Mucosa of stomach (tissue), 1 donor: ENCODE data around the gene SPX.

Experiments
- H3K27me3 ChIP-seq: one replicate; pipeline ENCODE4 v1.7.0; 2013; ENCODE audit warnings: mild to moderate bottlenecking, low read length; ENCODE audit not compliant: control insufficient read depth, insufficient read depth
- H3K36me3 ChIP-seq: one replicate; pipeline ENCODE4 v1.7.0; 2013; ENCODE audit warnings: low read length; ENCODE audit not compliant: control insufficient read depth, insufficient read depth
- H3K4me1 ChIP-seq: one replicate; pipeline ENCODE4 v1.7.0; 2013; ENCODE audit warnings: mild to moderate bottlenecking, low read length; ENCODE audit not compliant: control insufficient read depth, insufficient read depth
- H3K4me3 ChIP-seq: one replicate; pipeline ENCODE4 v1.7.0; 2013; ENCODE audit warnings: low read length
- H3K9ac ChIP-seq: one replicate; pipeline ENCODE4 v1.7.0; 2013; ENCODE audit warnings: mild to moderate bottlenecking, low read length, moderate library complexity
- H3K9me3 ChIP-seq: one replicate; pipeline ENCODE4 v1.7.0; 2013; ENCODE audit warnings: mild to moderate bottlenecking, low read length, moderate library complexity; ENCODE audit not compliant: control insufficient read depth
- donor health status: Pancreatic carcinoma.

SPX gene

DNA sequence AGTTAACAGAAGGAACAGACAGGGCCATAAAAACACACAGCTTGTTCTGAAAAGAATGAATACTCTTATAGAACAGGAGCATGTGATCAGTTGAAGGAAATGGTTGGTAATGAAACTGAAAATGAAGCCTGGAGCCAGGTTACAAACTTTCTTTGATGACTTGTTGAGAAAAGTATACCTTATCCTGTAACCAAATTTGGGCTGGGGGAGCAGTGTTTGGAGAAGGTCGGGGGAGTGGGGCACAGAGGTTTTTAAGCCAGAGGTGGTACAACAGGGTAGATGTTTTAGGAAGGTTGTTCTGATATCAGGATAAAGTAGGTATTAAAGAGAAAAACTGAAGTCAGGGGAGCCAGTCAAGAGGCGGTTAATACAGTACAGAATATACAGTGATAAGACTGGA, 16.3 kb upstream of the SPX start:
- H3K27me3 ChIP-seq: no peaks in the 10 kb centered on the region
- no peak overlapping the region for H3K4me3 ChIP-seq
- no peaks in the 10 kb centered on the region for H3K36me3 ChIP-seq
- H3K9ac ChIP-seq: peak overlapping the region; percentile 13
- no peaks in the 10 kb centered on the region for H3K9me3 ChIP-seq
- H3K4me1 ChIP-seq: no peaks in the 10 kb centered on the region

DNA sequence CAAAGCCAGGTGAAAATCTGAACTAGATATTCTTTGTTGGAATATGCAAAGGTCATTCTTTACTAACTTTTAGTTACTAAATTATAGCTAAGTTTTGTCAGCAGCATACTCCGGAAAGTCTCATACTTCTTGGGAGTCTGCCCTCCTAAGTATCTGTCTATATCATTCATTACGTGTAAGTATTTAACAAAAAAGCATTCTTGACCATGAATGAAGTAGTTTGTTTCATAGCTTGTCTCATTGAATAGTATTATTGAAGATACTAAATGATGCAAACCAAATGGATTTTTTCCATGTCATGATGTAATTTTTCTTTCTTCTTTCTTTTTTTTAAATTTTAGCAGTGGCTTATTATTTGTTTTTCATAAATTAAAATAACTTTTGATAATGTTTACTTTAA, 9.8 kb upstream of the SPX start:
- Histone ChIP-seq H3K36me3 (no peaks in the 10 kb centered on the region), H3K9ac (no peak overlapping the region), H3K27me3 (no peaks in the 10 kb centered on the region), H3K4me3 (no peak overlapping the region), H3K4me1 (no peaks in the 10 kb centered on the region), H3K9me3 (no peaks in the 10 kb centered on the region)

DNA sequence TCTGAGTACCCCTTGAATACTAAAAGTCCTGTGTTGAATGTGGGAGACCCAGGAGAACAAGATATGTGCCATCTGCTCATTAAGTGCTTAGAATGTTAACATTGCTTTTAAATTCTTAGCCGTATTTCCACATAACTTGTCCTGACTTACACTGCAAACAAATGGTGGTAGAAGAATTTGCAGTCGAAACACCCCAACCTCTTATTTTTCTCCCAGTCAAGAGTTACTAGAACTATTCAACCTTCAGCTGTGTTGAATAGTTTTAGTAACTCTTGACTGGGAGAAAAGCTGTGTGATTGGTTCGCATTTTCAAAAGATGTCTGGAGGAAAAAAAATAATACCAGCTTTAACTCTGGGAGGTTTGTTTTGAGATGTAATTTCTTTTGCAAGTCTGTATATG, 7.6 kb upstream of the SPX start:
- no peaks in the 10 kb centered on the region for H3K4me1 ChIP-seq
- H3K9me3 ChIP-seq: no peaks in the 10 kb centered on the region
- H3K27me3 ChIP-seq: no peaks in the 10 kb centered on the region
- no peaks in the 10 kb centered on the region for H3K36me3 ChIP-seq
- H3K4me3 ChIP-seq: no peak overlapping the region
- H3K9ac ChIP-seq: no peak overlapping the region

DNA sequence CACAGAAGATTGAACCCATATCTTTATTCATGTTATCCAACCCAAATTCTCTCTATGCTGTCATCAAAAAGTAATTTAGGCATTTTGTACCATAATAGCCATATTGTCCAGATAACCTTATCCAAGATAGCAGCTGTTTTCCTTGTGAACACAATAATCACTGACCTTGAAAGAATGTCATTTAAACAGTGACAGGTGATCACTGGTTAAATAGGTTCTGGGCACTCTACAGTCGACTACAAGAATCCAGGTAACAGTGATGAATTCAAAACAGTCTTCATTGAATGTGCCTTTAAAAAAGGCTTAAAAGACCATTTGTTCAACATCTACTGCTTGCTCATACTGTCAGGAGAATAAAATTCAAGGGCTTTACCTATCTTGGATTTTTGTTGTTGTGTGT, 4.6 kb upstream of the SPX start:
- Histone ChIP-seq H3K36me3 (no peaks in the 10 kb centered on the region), H3K27me3 (peaks cover 4% of the 10 kb centered on the region), H3K9me3 (no peaks in the 10 kb centered on the region), H3K4me3 (no peak overlapping the region), H3K9ac (no peak overlapping the region), H3K4me1 (no peaks in the 10 kb centered on the region)

DNA sequence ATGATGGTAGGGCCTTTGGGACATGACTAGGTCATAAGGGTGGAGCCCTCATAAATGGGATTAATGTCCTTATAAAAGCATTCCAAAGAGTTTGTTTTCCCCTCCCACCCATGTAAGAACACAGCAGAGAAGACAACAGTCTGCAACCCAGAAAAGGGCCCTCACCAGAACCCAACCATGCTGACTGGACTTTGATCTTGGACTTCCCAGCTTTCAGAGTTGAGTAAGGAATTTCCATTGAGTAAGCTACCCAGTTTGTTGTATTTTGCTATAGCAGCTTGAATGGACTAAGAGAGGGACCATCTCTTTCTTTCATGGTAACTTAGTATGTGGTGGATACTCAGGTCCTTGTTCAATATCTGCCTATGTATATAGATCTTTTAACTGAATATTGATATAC, 2.9 kb upstream of the SPX start:
- no peaks in the 10 kb centered on the region for H3K36me3 ChIP-seq
- H3K9ac ChIP-seq: no peak overlapping the region
- no peak overlapping the region for H3K4me3 ChIP-seq
- H3K27me3 ChIP-seq: peaks cover 20% of the 10 kb centered on the region
- H3K9me3 ChIP-seq: no peaks in the 10 kb centered on the region
- H3K4me1 ChIP-seq: peaks cover 4% of the 10 kb centered on the region

DNA sequence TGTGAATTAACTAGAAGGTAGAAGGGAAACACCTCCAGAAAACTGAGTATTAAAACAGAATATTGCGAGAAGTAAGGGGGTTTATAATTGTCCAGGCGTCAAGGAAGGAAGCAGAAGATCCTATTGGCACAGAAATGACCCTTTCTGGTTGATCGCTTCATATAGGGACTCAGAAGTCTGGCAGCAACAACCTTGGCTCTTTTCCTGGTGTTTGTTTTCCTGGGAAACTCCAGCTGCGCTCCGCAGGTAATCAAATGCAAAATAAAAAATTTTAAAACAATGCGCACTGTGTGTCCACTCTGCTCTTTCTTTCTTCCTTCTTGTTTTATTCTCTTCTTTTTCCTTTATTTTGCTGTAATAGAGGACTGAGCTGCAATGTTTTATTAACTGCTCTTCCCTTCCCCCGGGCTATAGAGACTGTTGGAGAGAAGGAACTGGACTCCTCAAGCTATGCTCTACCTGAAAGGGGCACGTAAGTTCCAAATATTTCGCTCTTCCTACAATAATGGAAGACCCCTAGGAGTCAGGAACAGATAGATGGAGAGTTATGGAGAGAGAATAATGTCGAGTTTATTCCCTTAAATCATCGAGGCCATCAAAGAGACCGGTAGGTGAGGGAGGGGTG, 737 bp downstream of the SPX start:
- H3K9me3 ChIP-seq: no peaks in the 10 kb centered on the region
- no peaks in the 10 kb centered on the region for H3K36me3 ChIP-seq
- no peak overlapping the region for H3K4me3 ChIP-seq
- H3K4me1 ChIP-seq: peaks cover 4% of the 10 kb centered on the region
- H3K27me3 ChIP-seq: peaks cover 44% of the 10 kb centered on the region
- no peak overlapping the region for H3K9ac ChIP-seq

DNA sequence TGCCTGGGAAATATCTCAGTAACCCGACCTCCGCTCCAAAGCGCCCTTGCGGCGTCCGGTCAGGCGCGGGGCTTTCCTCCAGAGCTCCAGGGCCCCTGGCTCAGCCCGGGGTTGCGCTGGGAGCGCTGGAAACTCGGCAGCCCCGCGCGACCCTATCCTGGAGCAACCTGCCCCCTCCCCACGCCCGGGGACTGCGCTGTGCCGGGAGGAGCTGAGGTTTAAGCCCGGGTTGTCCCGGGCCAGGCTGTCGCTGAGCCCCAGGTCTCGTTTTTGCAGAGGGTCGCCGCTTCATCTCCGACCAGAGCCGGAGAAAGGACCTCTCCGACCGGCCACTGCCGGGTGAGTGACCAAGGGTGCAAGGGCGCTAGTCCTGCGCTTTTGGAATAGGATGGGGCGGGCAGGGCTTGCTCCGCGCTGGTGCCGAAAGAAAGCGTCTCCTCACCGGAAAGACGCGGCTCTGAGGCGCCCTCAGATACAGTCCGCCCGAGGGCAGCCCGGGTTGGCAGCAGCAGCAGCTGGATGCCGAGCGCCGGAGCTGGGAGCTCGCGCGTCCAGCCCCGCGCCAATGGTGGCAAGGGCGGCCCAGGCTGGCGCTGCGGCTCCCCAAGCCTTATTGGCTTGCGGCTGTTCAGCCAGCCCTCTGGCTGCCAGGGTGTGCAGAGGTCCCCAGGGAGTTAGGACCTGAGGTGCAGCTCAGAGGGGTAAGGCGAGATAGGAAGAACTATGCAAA, 1.5 kb downstream of the SPX start:
- H3K36me3 ChIP-seq: no peaks in the 10 kb centered on the region
- no peak overlapping the region for H3K9ac ChIP-seq
- peaks cover 44% of the 10 kb centered on the region for H3K27me3 ChIP-seq
- peaks cover 4% of the 10 kb centered on the region for H3K4me1 ChIP-seq
- no peaks in the 10 kb centered on the region for H3K9me3 ChIP-seq
- H3K4me3 ChIP-seq: no peak overlapping the region

DNA sequence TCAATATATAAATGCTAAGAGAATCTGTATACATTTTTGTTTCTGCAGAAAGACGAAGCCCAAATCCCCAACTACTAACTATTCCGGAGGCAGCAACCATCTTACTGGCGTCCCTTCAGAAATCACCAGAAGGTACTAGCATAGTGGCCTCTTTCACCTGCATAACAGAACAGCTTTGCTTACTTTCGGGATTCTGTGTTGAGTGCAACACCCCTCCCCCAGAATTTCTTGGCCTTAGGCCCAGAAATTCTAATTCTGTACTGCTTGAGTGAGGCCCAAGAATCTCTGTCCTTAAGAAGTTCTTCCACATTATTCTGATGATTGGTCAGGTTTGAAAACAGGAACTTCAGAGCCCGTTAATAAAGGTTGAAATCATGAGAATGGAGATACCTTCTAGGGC, 2.9 kb downstream of the SPX start:
- H3K9me3 ChIP-seq: no peaks in the 10 kb centered on the region
- peaks cover 44% of the 10 kb centered on the region for H3K27me3 ChIP-seq
- no peaks in the 10 kb centered on the region for H3K36me3 ChIP-seq
- H3K4me3 ChIP-seq: no peak overlapping the region
- no peak overlapping the region for H3K9ac ChIP-seq
- peaks cover 4% of the 10 kb centered on the region for H3K4me1 ChIP-seq

DNA sequence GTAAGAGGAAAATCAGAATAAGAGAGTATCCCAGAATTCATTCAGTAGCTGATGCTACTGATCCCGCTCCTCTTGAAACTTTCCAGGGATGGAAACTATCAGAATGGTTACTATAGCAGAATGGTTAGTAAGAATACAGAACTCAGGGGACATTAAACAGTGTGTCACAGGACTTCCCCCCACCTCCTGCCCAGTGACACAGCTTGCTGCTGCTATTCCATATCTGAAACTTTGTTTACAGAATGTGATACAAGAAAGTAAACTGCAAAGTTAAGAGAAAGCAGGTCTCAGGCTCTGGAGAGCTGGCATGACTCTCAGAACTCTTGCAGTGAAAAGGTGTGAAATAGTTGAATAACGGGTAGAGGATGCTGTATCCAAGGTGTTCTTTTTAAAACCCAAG, 3.4 kb downstream of the SPX start:
- Histone ChIP-seq H3K27me3 (peaks cover 44% of the 10 kb centered on the region), H3K9ac (no peak overlapping the region), H3K36me3 (no peaks in the 10 kb centered on the region), H3K4me3 (no peak overlapping the region), H3K4me1 (peaks cover 4% of the 10 kb centered on the region), H3K9me3 (no peaks in the 10 kb centered on the region)

DNA sequence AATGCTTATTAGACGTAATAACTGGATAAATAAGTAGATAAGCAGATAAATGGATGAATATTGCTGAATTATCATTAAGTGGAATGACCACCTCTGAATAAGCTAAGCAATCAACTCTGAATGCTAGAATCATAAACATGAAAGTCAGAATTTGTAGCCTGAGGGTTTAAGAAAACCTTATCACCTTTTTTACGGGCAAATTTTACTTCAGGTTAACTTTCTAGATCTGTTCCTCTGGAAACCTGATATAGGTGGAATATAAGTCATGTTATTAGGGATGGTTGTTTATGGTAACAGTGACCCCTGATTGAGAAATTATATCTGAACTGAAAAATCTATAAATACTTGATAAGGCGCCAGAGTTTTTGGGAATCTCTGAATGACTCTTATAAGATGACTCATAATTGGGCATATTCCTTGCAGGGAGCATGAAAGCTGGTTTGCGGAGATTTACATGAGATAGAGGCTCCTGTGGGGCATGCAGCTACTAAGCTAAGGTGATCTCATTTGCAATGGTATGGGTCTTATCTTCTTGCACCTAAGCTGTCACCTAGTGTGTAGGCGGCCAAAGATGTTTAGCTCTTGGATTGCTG, 12.1 kb downstream of the SPX start:
- Histone ChIP-seq H3K36me3 (no peaks in the 10 kb centered on the region), H3K9ac (no peak overlapping the region), H3K9me3 (no peaks in the 10 kb centered on the region), H3K27me3 (no peaks in the 10 kb centered on the region), H3K4me3 (no peak overlapping the region), H3K4me1 (no peaks in the 10 kb centered on the region)

DNA sequence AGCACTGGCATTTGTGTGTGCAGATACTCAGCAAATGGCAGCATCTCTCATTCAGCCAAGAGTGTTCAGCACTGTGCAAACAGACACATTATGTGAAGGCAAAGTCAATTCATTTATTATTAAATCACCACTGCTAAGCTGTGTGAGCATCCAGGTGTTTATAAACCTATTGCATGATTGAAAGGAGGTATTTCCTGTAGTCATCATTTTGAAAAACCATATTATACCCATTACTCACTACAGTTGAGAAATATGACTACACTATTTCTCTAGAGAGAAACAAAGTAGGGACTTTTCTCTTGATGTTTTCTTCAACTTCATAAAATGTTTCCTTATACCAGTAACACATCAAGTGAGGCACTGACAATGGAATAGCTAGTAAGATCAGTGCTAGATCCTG, 13.7 kb downstream of the SPX start:
- H3K9me3 ChIP-seq: no peaks in the 10 kb centered on the region
- no peak overlapping the region for H3K4me3 ChIP-seq
- no peaks in the 10 kb centered on the region for H3K36me3 ChIP-seq
- no peaks in the 10 kb centered on the region for H3K27me3 ChIP-seq
- no peak overlapping the region for H3K9ac ChIP-seq
- no peaks in the 10 kb centered on the region for H3K4me1 ChIP-seq

DNA sequence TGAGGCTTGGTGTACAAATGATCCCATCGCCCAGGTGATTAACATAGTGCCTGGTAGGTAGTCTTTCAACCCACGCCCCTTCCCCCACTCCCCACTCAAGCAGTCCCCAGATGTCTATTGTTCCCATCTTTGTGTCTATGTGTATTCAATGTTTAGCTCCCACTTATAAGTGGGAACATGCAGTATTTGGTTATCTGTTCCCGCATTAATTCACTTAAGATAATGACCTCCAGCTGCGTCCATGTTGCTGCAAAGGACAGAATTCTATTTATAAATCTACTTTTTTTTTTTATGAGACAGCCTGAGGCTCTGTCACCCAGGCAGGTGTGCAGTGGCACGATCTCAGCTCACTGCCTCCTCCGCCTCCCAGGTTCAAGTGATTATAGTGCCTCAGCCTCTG, 15.7 kb downstream of the SPX start:
- H3K9me3 ChIP-seq: no peaks in the 10 kb centered on the region
- H3K27me3 ChIP-seq: no peaks in the 10 kb centered on the region
- no peak overlapping the region for H3K4me3 ChIP-seq
- H3K36me3 ChIP-seq: no peaks in the 10 kb centered on the region
- no peak overlapping the region for H3K9ac ChIP-seq
- no peaks in the 10 kb centered on the region for H3K4me1 ChIP-seq
